Uterus (tissue), 2 donors: Measurements from ENCODE around the gene MSI2.

Source experiments
- CTCF ChIP-seq, 4 experiments: fragments of 200-600 bp in 2 of 4; fragments of 450-650 bp in 2 of 4; sonication (generic) in 2 of 4; IDR thresholded peaks; one replicate each; pipeline ENCODE4 v1.5.1; 2016 to 2019; ENCODE audit warnings: antibody characterized with exemption in 4 of 4, mild to moderate bottlenecking in 2 of 4, moderate library complexity in 1 of 4
- POLR2A ChIP-seq, 2 donors: fragments of 450-650 bp; IDR thresholded peaks; one replicate each; pipeline ENCODE4 v1.6.1; 2016; ENCODE audit warnings: antibody characterized with exemption in 2 of 2, mild to moderate bottlenecking in 1 of 2, moderate library complexity in 1 of 2

- TF ChIP-seq CTCF (IDR thresholded peaks at IDR 0.05) (no peak), POLR2A (IDR thresholded peaks at IDR 0.05) (no peak)
Measured at GRCh38 chr17:57467226-57467625, 210.9 kb downstream of the MSI2 start.
